ENCODE data around the gene KIAA1958.
"Not testable (repeated sequence)": the region's sequence is repeated elsewhere in the genome, so short reads cannot be mapped to it uniquely, and the experiment has no call there.

The KIAA1958 gene

GRCh38 chr9:112664531-112664930 lies 177.9 kb downstream of the KIAA1958 start:
- DNase-seq (ENCODE audit: low read depth in 2 of 2): no peak

- DNase-seq (ENCODE audit: low read depth in 2 of 2): no peak
These were observed 178.7 kb downstream of the KIAA1958 start for GRCh38 chr9:112665347-112665746.

- DNase-seq (ENCODE audit: low read depth in 2 of 2): no peak
These were observed 182.7 kb downstream of the KIAA1958 start for GRCh38 chr9:112669326-112669725.

- no peak for DNase-seq (ENCODE audit: low read depth in 2 of 2)
These were observed 184.5 kb downstream of the KIAA1958 start for GRCh38 chr9:112670991-112671625.

GRCh38 chr9:112673221-112673620 lies 186.6 kb downstream of the KIAA1958 start:
- not testable (repeated sequence) for DNase-seq (ENCODE audit: low read depth in 2 of 2)

GRCh38 chr9:112677040-112677439 lies 190.4 kb downstream of the KIAA1958 start:
- no peak for DNase-seq (ENCODE audit: low read depth in 2 of 2)

- no peak for DNase-seq (ENCODE audit: low read depth in 2 of 2)
These were observed 194.2 kb downstream of the KIAA1958 start for GRCh38 chr9:112680731-112681402.

GRCh38 chr9:112689161-112689740 lies 202.6 kb downstream of the KIAA1958 start:
- no peak for DNase-seq (ENCODE audit: low read depth in 2 of 2)

GRCh38 chr9:112694706-112695555 lies 208.3 kb downstream of the KIAA1958 start:
- DNase-seq (ENCODE audit: low read depth in 2 of 2): no peak

GRCh38 chr9:112696461-112696860 lies 209.8 kb downstream of the KIAA1958 start:
- DNase-seq (ENCODE audit: low read depth in 2 of 2): no peak

GRCh38 chr9:112699230-112699629 lies 212.6 kb downstream of the KIAA1958 start:
- no peak for DNase-seq (ENCODE audit: low read depth in 2 of 2)

- DNase-seq (ENCODE audit: low read depth in 2 of 2): no peak
These were observed 213.5 kb downstream of the KIAA1958 start for GRCh38 chr9:112700085-112700484.

GRCh38 chr9:112703304-112703703 lies 216.7 kb downstream of the KIAA1958 start:
- no peak for DNase-seq (ENCODE audit: low read depth in 2 of 2)

GRCh38 chr9:112705768-112706427 lies 219.3 kb downstream of the KIAA1958 start:
- no peak for DNase-seq (ENCODE audit: low read depth in 2 of 2)

- no peak for DNase-seq (ENCODE audit: low read depth in 2 of 2)
These were observed 224.5 kb downstream of the KIAA1958 start for GRCh38 chr9:112711050-112711689.

- DNase-seq (ENCODE audit: low read depth in 2 of 2): no peak
These were observed 226.1 kb downstream of the KIAA1958 start for GRCh38 chr9:112712678-112713077.

- DNase-seq (ENCODE audit: low read depth in 2 of 2): peak; percentile 97 to 98
These were observed 231.2 kb downstream of the KIAA1958 start, which contains the start of gene INIP for GRCh38 chr9:112717661-112718331. TSS of gene INIP (minus strand) at chr9:112718117. CDS start at chr9:112716485, 1,632 bp downstream.
